H1 (cell line): ENCODE measurements around the gene RELN. TPM values are rescaled to one million over a fixed set of nuclear protein-coding genes. Genes with fewer than 3 reads are reported as not detected.

Source experiments
- CREB1 ChIP-seq: IDR thresholded peaks from 2 replicates; pipeline ENCODE4 v1.6.1; 2012; ENCODE audit warnings: inconsistent platforms
- HDAC2 ChIP-seq, 2 experiments: fragments of 300-600 bp in 1 of 2; sonication (generic) in 1 of 2; IDR thresholded peaks; 2 replicates each; pipeline ENCODE4 v1.6.1; 2011 to 2012; ENCODE audit warnings: low read depth in 2 of 2, low read length in 2 of 2, mild to moderate bottlenecking in 2 of 2, moderate library complexity in 2 of 2, borderline replicate concordance in 1 of 2, inconsistent platforms in 1 of 2
- RFX5 ChIP-seq: IDR thresholded peaks from 2 replicates; pipeline ENCODE4 v1.6.1; 2011; ENCODE audit warnings: low read depth, low read length, improper control_type of control experiment, borderline replicate concordance
- SIN3A ChIP-seq, 2 experiments: IDR thresholded peaks in 1 of 2; conservative IDR thresholded peaks in 1 of 2; 2 replicates each; pipeline ENCODE4 v1.6.1; 2011 to 2012; ENCODE audit warnings: low read length in 2 of 2, improper control_type of control experiment in 1 of 2, low read depth in 1 of 2, mild to moderate bottlenecking in 1 of 2
- SUZ12 ChIP-seq: fragments of 200-600 bp; sonication (generic); IDR thresholded peaks from 2 replicates; pipeline ENCODE4 v1.6.1; 2012; ENCODE audit warnings: mild to moderate bottlenecking, inconsistent platforms, low read length, moderate library complexity, mixed read lengths
- TAF7 ChIP-seq: optimal IDR thresholded peaks from 2 replicates; pipeline ENCODE3; 2011; ENCODE audit warnings: low read depth, mild to moderate bottlenecking, inconsistent platforms, low read length, moderate library complexity, borderline replicate concordance
- polyA plus RNA-seq, 7 experiments: library from polyadenylated mRNA; depleted of rRNA in 3 of 7; stranded (reverse) in 5 of 7; unstranded in 2 of 7; fragments of >200 nt in 5 of 7; fragments of 200-250 nt in 2 of 7; gene quantifications; 1 replicate in 5 of 7; 2 replicates in 1 of 7; 4 replicates in 1 of 7; pipeline versions ENCODE4 v1.2.1 to v1.2.3, GENCODE V29; 2011 to 2013; ENCODE audit warnings: missing spikeins in 2 of 7, mixed read lengths in 2 of 7
- total RNA-seq: library from RNA; stranded (reverse); fragmentation: NEBNext Ultra II Directional; extraction: Animal tissue kit (Norgen Biotek cat#: 25700); gene quantifications from 2 replicates; pipeline ENCODE4 v1.2.1, GENCODE V29; 2021

Gene RELN
- total and polyA plus RNA-seq, 2 of the 8 experiments (the other 6 are each of a cell fraction or from before 2014, with no cell fraction given): 0.03 to 0.07 TPM

DNA sequence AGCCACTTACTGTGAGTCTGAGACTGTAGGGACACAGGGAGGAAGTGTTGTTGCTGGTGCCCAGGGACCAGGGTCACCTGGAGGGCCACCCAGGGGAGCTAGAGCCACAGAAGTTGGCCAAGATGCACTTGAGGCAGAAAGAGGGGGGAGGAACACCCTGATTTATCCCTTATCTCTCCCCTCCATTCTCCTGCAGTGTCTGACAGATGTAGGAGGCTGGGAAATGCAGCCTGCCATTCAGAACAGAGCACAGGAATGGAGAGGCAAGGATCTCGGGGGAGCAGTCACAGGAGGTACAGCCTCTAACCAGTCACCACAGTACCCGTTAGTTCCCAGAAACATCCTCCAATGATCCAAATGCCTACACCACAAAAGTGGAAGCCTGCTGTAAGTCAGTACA is 425.0 kb downstream of the RELN start (continued):
- TF ChIP-seq HDAC2 (IDR thresholded peaks at IDR 0.05; ENCODE audit: borderline replicate concordance in 1 of 2, low read depth in 2 of 2, low read length in 2 of 2) (no peak), CREB1 (no peak), SIN3A (conservative IDR thresholded peaks at IDR 0.05 in 1 of 2, IDR thresholded peaks at IDR 0.05 in 1 of 2; ENCODE audit: low read depth in 1 of 2, low read length in 2 of 2) (no peak), SUZ12 (no peak), TAF7 (no peak), RFX5 (no peak)
